ENCODE results near the gene CCL24. TPM values are rescaled to one million over a fixed set of nuclear protein-coding genes. Genes with fewer than 3 reads are reported as not detected.
A peak's percentile ranks its signal among the peaks of the same experiment; 100 is the strongest.
"Not testable (repeated sequence)": the region's sequence is repeated elsewhere in the genome, so short reads cannot be mapped to it uniquely, and the experiment has no call there.

Gene CCL24
- total RNA-seq, 1 donor from 2014 or later: not detected

DNA sequence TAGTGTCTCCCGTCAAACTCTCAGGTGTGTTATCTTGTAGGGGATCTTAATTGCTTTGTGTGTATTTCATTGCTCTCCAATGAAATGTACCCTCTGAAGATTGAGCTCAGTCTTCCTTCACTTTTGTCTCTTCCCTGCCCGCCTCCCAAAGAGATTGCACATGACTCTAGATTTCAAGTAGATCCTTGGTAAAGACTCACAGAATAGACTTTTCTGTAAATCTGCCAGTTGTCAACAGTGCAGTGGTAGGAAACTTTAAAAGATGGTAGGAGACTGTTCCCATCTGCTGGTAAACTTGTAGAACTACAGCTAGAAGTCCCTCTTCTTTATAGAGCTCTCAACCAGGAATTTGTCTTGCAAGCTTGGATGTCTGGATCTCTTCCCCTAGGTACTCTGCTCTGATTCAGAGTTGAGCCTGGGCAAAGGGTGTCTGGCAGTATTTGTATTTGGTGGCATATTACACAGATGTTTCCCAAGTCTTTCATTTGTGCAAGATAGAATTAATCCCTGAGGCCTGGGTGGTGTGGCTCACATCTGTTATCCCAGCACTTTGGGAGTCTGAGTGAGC is 51.2 kb downstream of the CCL24 start:
- H3K27me3 Mint-ChIP-seq (ENCODE audit: insufficient read depth): peaks cover 4% of the 10 kb centered on the region
- intact Hi-C loops (cut with micrococcal nuclease): no loop called here
- H3K27ac Mint-ChIP-seq: peak overlapping the region; percentile 67
- H3K4me3 Mint-ChIP-seq: no peak overlapping the region
- no peaks in the 10 kb centered on the region for H3K36me3 Mint-ChIP-seq (ENCODE audit: low read depth)
- no peak for DNase-seq (ENCODE audit: low spot score)
- no peaks in the 10 kb centered on the region for H3K9me3 Mint-ChIP-seq
- H3K4me1 Mint-ChIP-seq (ENCODE audit: low read depth): no peaks in the 10 kb centered on the region

DNA sequence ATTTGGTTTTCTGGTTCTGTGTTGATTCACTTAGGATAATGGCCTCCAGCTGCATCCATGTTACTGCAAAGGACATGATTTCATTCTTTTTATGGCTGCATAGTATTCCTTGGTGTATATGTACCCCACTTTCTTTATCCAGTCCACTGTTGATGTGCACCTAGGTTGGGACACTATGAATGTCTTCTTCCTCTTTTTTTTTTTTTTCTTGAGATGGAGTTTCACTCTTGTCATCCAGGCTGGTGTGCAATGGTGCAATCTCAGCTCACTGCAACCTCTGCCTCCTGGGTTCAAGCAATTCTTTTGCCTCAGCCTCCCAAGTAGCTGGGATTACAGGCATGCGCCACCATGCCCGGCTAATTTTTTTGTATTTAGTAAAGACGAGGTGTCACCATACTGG is 51.8 kb downstream of the CCL24 start:
- H3K36me3 Mint-ChIP-seq (ENCODE audit: low read depth); H3K27me3 Mint-ChIP-seq (ENCODE audit: insufficient read depth); H3K4me1 Mint-ChIP-seq (ENCODE audit: low read depth); H3K9me3 Mint-ChIP-seq; DNase-seq (ENCODE audit: low spot score); H3K4me3 Mint-ChIP-seq; intact Hi-C loops (cut with micrococcal nuclease); H3K27ac Mint-ChIP-seq: not testable (repeated sequence)

Other genes with a start within 250 kb of the CCL24 start
- 2.3 and 3.3 TPM in 2 replicates for gene HIP1, start 74.9 kb downstream of the CCL24 start, total RNA-seq
- not detected in 2 replicates for gene CCL26, start 41.6 kb downstream of the CCL24 start, total RNA-seq
- gene RHBDD2, start 65.2 kb upstream of the CCL24 start, total RNA-seq: 59.9 and 63.9 TPM in 2 replicates
- gene POR, start 101.3 kb upstream of the CCL24 start, total RNA-seq: 84.4 and 91.2 TPM in 2 replicates
- gene TMEM120A, start 180.8 kb upstream of the CCL24 start, total RNA-seq: 44.3 and 49.9 TPM in 2 replicates
- 35.3 and 38.7 TPM in 2 replicates for gene STYXL1, start 234.2 kb upstream of the CCL24 start, total RNA-seq
- gene MDH2, start 234.3 kb upstream of the CCL24 start, total RNA-seq: 249 and 292 TPM in 2 replicates